ENCODE data around the gene MAST3. TPM values are rescaled to one million over a fixed set of nuclear protein-coding genes. Genes with fewer than 3 reads are reported as not detected.

MAST3 gene
- polyA plus RNA-seq, 3 donors = 3.5 to 10.8 (median 5.5) TPM

- H3K27ac ChIP-seq (ENCODE audit: low read depth, low read length) = no peak overlapping the region
- 97 to 99% (median 97%) methylated on average over 15 of the region's 15 CpGs for WGBS, 3 donors
These were observed 68.4 kb downstream of the MAST3 start for GRCh38 chr19:18165794-18166544.

- no peak overlapping the region for H3K27ac ChIP-seq (ENCODE audit: low read depth, low read length)
- WGBS, 3 donors = 93 to 96% (median 95%) methylated on average over 21 of the region's 21 CpGs
These were observed 69.4 kb downstream of the MAST3 start for GRCh38 chr19:18167011-18167410.

GRCh38 chr19:18167975-18168645, 70.5 kb downstream of the MAST3 start:
- no peak overlapping the region for H3K27ac ChIP-seq (ENCODE audit: low read depth, low read length)
- WGBS, 3 donors = 68 to 74% (median 69%) methylated on average over 14 of the region's 14 CpGs

- WGBS, 3 donors = 93 to 96% (median 94%) methylated on average over 44 to 66 of the region's 66 CpGs
- H3K27ac ChIP-seq (ENCODE audit: low read depth, low read length) = no peak overlapping the region
These were observed 71.2 kb downstream of the MAST3 start for GRCh38 chr19:18168673-18169381.

GRCh38 chr19:18170714-18171255, 73.2 kb downstream of the MAST3 start:
- no peak overlapping the region for H3K27ac ChIP-seq (ENCODE audit: low read depth, low read length)
- 45 to 46% (median 45%) methylated on average over 16 of the region's 16 CpGs for WGBS, 3 donors

GRCh38 chr19:18171605-18172327, 74.2 kb downstream of the MAST3 start:
- 87 to 93% (median 92%) methylated on average over 8 of the region's 8 CpGs for WGBS, 3 donors

GRCh38 chr19:18172331-18173053, 74.9 kb downstream of the MAST3 start:
- no peak overlapping the region for H3K27ac ChIP-seq (ENCODE audit: low read depth, low read length)

More at GRCh38 chr19:18171605-18172327, 74.2 kb downstream of the MAST3 start:
- H3K27ac ChIP-seq (ENCODE audit: low read depth, low read length) = no peak overlapping the region

GRCh38 chr19:18173054-18173571, 75.5 kb downstream of the MAST3 start:
- WGBS, 3 donors = 25 to 62% (median 33%) methylated on average over 16 to 18 of the region's 18 CpGs
- H3K27ac ChIP-seq (ENCODE audit: low read depth, low read length) = no peak overlapping the region

More at GRCh38 chr19:18172331-18173053, 74.9 kb downstream of the MAST3 start:
- WGBS, 3 donors = 87 to 93% (median 88%) methylated on average over 7 of the region's 7 CpGs

- 0 to 1% (median 0%) methylated on average over 39 to 47 of the region's 47 CpGs for WGBS, 3 donors
- no peak within 1 kb of the TSS for H3K27ac ChIP-seq (ENCODE audit: low read depth, low read length)
These were observed 76.2 kb downstream of the MAST3 start, which contains the start of gene IFI30 for GRCh38 chr19:18173572-18174288. Gene IFI30 (plus strand): TSS chr19:18173813. CDS start chr19:18173842, 29 bp downstream.

- H3K27ac ChIP-seq (ENCODE audit: low read depth, low read length) = no peak overlapping the region
- WGBS, 3 donors = 80 to 83% (median 82%) methylated on average over 11 of the region's 11 CpGs
These were observed 77.4 kb downstream of the MAST3 start for GRCh38 chr19:18174983-18175382.

- WGBS, 3 donors = 76 to 90% (median 80%) methylated on average over 19 of the region's 19 CpGs
- H3K27ac ChIP-seq (ENCODE audit: low read depth, low read length) = no peak overlapping the region
These were observed 79.1 kb downstream of the MAST3 start for GRCh38 chr19:18176367-18177310.

GRCh38 chr19:18179957-18180356, 82.4 kb downstream of the MAST3 start:
- no peak overlapping the region for H3K27ac ChIP-seq (ENCODE audit: low read depth, low read length)
- WGBS, 3 donors = 82 to 88% (median 86%) methylated on average over 5 of the region's 5 CpGs

GRCh38 chr19:18183529-18183928, 86.0 kb downstream of the MAST3 start:
- H3K27ac ChIP-seq (ENCODE audit: low read depth, low read length) = no peak overlapping the region

GRCh38 chr19:18185538-18185937, 88.0 kb downstream of the MAST3 start:
- no peak overlapping the region for H3K27ac ChIP-seq (ENCODE audit: low read depth, low read length)
- WGBS, 3 donors = 69 to 73% (median 71%) methylated on average over 6 of the region's 6 CpGs

- WGBS, 3 donors = 91 to 96% (median 93%) methylated on average over 4 of the region's 4 CpGs
- no peak overlapping the region for H3K27ac ChIP-seq (ENCODE audit: low read depth, low read length)
These were observed 92.7 kb downstream of the MAST3 start for GRCh38 chr19:18190278-18190677.

GRCh38 chr19:18191640-18192062, 94.1 kb downstream of the MAST3 start:
- H3K27ac ChIP-seq (ENCODE audit: low read depth, low read length) = no peak overlapping the region
- WGBS, 3 donors = 60 to 80% (median 72%) methylated on average over 5 of the region's 5 CpGs
